GM12872 (cell line): ENCODE measurements around the gene ZNF44.

Experiments used
- CTCF ChIP-seq: IDR thresholded peaks from 3 replicates; pipeline ENCODE4 v1.5.1; 2011; ENCODE audit warnings: low read depth, mild to moderate bottlenecking, low read length, moderate library complexity; ENCODE audit not compliant: insufficient read depth

ZNF44 gene

GRCh38 chr19:12272980-12273901, 21.4 kb downstream of the ZNF44 start:
- TF ChIP-seq CTCF, result no peak

DNA sequence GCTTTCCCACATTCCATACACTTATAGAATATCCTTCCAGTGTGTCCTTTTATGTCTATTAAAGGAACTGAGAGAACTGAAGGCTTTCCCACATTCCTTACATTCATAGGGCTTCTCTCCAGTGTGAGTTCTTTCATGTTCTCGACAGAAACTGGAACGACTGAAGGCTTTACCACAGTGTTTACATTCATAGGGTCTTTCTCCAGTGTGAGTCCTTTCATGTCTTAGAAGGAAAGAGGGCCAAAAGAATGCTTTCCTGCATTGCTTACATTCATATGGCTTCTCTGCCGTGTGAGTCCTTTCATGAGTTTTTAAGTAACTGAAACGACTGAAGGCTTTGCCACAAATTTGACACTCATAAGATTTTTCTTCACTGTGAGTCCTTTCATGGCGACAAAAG, 22.3 kb downstream of the ZNF44 start:
- no peak for TF ChIP-seq CTCF

DNA sequence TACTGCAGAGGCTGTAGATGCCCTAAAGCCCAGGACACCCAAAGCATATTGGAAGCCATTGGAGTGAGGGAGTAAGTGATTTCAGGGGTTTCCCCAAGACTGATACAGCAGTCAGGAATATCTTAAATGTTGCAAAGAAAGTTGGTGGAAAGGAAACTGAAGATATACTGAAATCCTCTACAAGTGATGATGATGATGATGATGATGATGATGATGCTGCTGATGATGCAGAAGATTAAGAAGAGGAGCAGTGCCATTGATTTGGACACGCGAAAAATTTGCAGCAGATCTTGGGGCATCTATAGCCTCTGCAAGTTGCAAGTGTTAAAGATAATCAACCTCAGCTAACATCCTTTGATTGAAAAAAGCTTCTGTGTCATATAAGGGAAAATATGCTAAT, 23.8 kb downstream of the ZNF44 start:
- TF ChIP-seq CTCF, result no peak

DNA sequence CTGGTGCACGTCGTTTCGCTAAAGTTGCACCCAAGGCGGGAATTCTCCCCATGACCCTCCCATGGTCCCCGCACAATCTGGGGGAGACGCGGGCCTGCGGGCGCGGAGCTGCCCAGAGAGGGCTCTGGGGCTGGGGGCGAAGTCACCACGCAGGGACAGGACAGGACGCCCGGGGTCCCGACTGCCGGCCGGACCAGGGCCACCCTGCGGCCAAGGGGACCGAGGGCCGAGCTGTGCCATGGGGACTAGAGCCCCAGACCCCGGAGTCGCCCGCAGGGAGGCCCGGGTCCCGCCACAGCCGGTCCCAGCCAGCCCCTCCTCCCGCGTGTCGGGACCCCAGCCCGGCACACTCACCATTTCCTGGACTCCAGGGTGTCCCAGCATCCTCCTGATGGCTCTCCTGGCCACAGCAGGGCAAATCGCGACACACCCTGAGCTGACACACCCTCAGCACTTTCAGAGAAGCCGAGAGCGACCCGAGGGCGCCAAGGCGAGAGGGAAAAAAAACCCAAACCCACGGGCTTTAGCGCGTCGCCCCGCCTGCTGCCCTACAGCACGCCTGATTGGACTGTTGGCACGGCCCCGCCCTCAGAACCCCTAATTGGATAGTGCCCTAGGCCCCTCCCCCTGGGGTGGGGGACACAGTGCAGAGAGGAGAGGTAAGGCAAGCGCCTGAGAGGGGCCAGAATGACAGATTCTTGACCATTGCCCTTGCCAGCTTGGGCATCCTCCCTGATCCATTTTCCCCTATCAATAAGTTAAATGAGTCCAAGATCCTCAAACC, 28.6 kb downstream of the ZNF44 start:
- TF ChIP-seq CTCF, result no peak

- TF ChIP-seq CTCF, result no peak
Measured at GRCh38 chr19:12261554-12261953, 33.1 kb downstream of the ZNF44 start.

DNA sequence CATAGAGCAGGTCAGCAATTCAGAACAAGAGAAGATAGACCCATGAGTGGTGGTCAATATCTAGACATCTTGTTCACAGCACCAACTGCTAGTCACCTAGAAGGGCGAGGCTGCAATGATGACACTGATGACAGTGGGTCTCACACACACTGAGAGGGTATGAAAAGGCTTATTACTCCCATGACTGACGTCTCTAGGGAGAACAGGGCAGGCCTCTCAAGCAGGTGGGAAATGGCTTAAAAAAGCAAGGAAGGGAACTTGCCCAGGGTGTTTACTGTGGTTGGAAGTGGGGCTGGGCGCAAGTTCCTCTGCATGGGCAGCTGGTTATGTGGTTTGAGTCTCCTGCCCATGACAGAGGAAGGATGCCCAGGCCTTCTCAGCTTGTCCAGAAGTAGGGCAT, 33.8 kb downstream of the ZNF44 start:
- no peak for TF ChIP-seq CTCF

DNA sequence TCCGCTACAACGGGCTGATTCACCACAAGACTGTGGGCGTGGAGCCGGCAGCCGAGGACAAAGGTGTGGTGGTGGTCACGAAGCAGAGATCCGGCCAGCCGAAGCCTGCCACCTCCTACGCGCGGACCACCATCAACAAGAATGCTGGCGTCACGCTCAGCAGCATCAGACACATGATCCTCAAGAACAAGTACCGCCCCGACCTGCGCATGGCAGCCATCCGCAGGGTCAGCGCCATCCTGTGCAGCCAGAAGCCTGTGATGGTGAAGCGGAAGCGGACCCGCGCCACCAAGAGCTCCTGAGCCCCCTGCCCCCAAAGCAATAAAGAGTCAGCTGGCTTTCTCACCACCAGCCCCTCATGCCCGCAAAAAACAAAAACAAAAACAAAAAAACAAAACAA, 34.4 kb downstream of the ZNF44 start:
- no peak for TF ChIP-seq CTCF
